Endothelial cell of umbilical vein (primary cell): Measurements from ENCODE around the gene DIDO1. TPM values are rescaled to one million over a fixed set of nuclear protein-coding genes. Genes with fewer than 3 reads are reported as not detected.
A peak's percentile ranks its signal among the peaks of the same experiment; 100 is the strongest.

Experiments used
- BruUV-seq: library from RNA; stranded (reverse); fragments of 400-500 nt; replicated peaks from 2 replicates; lab custom pipeline; 2021; lab: Mats Ljungman, UMichigan
- CTCF ChIA-PET: fragments of 300-600, 350-600 bp; sonication (Branson Sonifier 250); formaldehyde crosslinking; loops from one replicate; lab custom pipeline; 2021; ENCODE audit warnings: antibody characterized with exemption, inconsistent platforms; lab: Charles Lee
- POLR2A ChIA-PET: fragments of 300-600, 350-600 bp; sonication (Branson Sonifier 250); formaldehyde crosslinking; loops from one replicate; lab custom pipeline; 2021; ENCODE audit warnings: antibody characterized with exemption, inconsistent platforms; lab: Charles Lee
- DNase-seq: peaks from one replicate; pipeline ENCODE4 v3.0.0-alpha.2; 2011; ENCODE audit warnings: low read depth, low spot score
- FAIRE-seq: peaks from 2 replicates; lab custom pipeline; 2011; peaks lifted over from hg19 to GRCh38; lab: Jason Lieb, UNC
- H2AFZ ChIP-seq: 2 replicates; pipeline ENCODE4 v1.6.0; 2012; ENCODE audit warnings: low read depth, low read length, control low read depth, inconsistent platforms
- H3K27ac ChIP-seq: 2 replicates; pipeline ENCODE4 v1.5.1; 2011; ENCODE audit warnings: low read depth, mild to moderate bottlenecking, control low read depth, low read length, moderate library complexity; ENCODE audit not compliant: insufficient read depth
- H3K27me3 ChIP-seq, 2 experiments: 2 replicates each; pipeline versions ENCODE4 v1.6.0 to v1.6.1; 2011; ENCODE audit warnings: low read length in 2 of 2, mixed read lengths in 1 of 2; ENCODE audit not compliant: control insufficient read depth in 2 of 2, insufficient read depth in 2 of 2
- H3K36me3 ChIP-seq, 2 experiments: 2 replicates in 1 of 2; 3 replicates in 1 of 2; pipeline ENCODE4 v1.5.1; 2011; ENCODE audit warnings: low read length in 2 of 2, mild to moderate bottlenecking in 1 of 2, moderate library complexity in 1 of 2; ENCODE audit not compliant: control insufficient read depth in 2 of 2, insufficient read depth in 2 of 2; ENCODE audit errors: extremely low read depth in 1 of 2
- H3K4me1 ChIP-seq: 3 replicates; pipeline ENCODE4 v1.5.1; 2011; ENCODE audit warnings: mild to moderate bottlenecking, low read length; ENCODE audit not compliant: control insufficient read depth, insufficient read depth; ENCODE audit errors: extremely low read depth
- H3K4me2 ChIP-seq: 2 replicates; pipeline ENCODE4 v1.6.1; 2011; ENCODE audit warnings: low read length, control low read depth, mixed read lengths; ENCODE audit not compliant: insufficient read depth
- H3K4me3 ChIP-seq, 3 experiments: fragments of 200-600 bp in 1 of 3; sonication (generic), shearing (Covaris generic) in 1 of 3; replicated peaks in 1 of 3; 2 replicates each; pipeline ENCODE4 v1.5.1; 2011 to 2016; ENCODE audit warnings: control low read depth in 3 of 3, low read length in 3 of 3, mild to moderate bottlenecking in 2 of 3, inconsistent platforms in 1 of 3, low read depth in 1 of 3, moderate library complexity in 1 of 3; ENCODE audit not compliant: insufficient read depth in 1 of 3
- H3K79me2 ChIP-seq: 2 replicates; pipeline ENCODE4 v1.6.0; 2012; ENCODE audit warnings: low read length, inconsistent platforms; ENCODE audit not compliant: control insufficient read depth, insufficient read depth
- H3K9ac ChIP-seq: replicated peaks from 2 replicates; pipeline ENCODE3; 2011; ENCODE audit warnings: low read length, control low read depth; ENCODE audit not compliant: insufficient read depth; ENCODE audit errors: extremely low read depth
- H3K9me1 ChIP-seq: replicated peaks from 3 replicates; pipeline ENCODE4 v1.6.0; 2011; ENCODE audit warnings: mild to moderate bottlenecking, low read length; ENCODE audit not compliant: control insufficient read depth, insufficient read depth; ENCODE audit errors: extremely low read depth
- H3K9me3 ChIP-seq: replicated peaks from 2 replicates; pipeline ENCODE4 v1.5.1; 2012; ENCODE audit warnings: low read length, inconsistent platforms; ENCODE audit not compliant: control insufficient read depth, insufficient read depth
- H4K20me1 ChIP-seq: replicated peaks from 2 replicates; pipeline ENCODE3; 2011; ENCODE audit warnings: mild to moderate bottlenecking, low read length; ENCODE audit not compliant: control insufficient read depth, insufficient read depth; ENCODE audit errors: extremely low read depth
- FOS ChIP-seq: IDR thresholded peaks from 2 replicates; pipeline ENCODE4 v1.6.1; 2011; ENCODE audit warnings: mild to moderate bottlenecking, low read length, moderate library complexity, borderline replicate concordance; ENCODE audit not compliant: insufficient read depth
- GATA2 ChIP-seq: IDR thresholded peaks from 2 replicates; pipeline ENCODE4 v1.7.0; 2011; ENCODE audit warnings: low read depth, mild to moderate bottlenecking, moderate library complexity, mixed read lengths, low read length; ENCODE audit not compliant: insufficient read length, insufficient read depth
- MYC ChIP-seq: IDR thresholded peaks from one replicate; pipeline ENCODE4 v1.6.1; 2011; ENCODE audit warnings: mild to moderate bottlenecking, low read depth, low read length
- POLR2A ChIP-seq: IDR thresholded peaks from 2 replicates; pipeline ENCODE4 v1.6.1; 2012; ENCODE audit warnings: low read depth, mild to moderate bottlenecking, control low read depth, low read length
- POLR2AphosphoS5 ChIP-seq: IDR thresholded peaks from 2 replicates; pipeline ENCODE4 v1.6.1; 2012; ENCODE audit warnings: low read depth, mild to moderate bottlenecking, control low read depth, low read length, moderate library complexity; ENCODE audit not compliant: insufficient read depth
- dilution Hi-C: fragments of 300-500 bp; cut with MboI; formaldehyde crosslinking; loops from one replicate; pipeline ENCODE4 v1.15.0; 2019; ENCODE audit warnings: low sequenced_read_pairs; ENCODE audit not compliant: extremely low pct_ligation_motif_present
- intact Hi-C: fragments of 100-400 bp; cut with micrococcal nuclease; formaldehyde crosslinking; loops from one replicate; pipeline ENCODE4 v1.10.0; 2022
- polyA plus RNA-seq, 4 experiments: library from polyadenylated mRNA; depleted of rRNA in 3 of 4; stranded (reverse) in 3 of 4; unstranded in 1 of 4; fragments of >200 nt; gene quantifications; 2 replicates each; pipeline versions ENCODE4 v1.2.1 to v1.2.3, GENCODE V29; 2011 to 2012; ENCODE audit warnings: missing spikeins in 1 of 4
- total RNA-seq: library from RNA; stranded (reverse); gene quantifications from 2 replicates; pipeline ENCODE4 v1.2.3, GENCODE V29; 2021

The DIDO1 gene
- total and polyA plus RNA-seq, 2 donors (not counting 3 experiments of a cell fraction or from before 2014, with no cell fraction given), result 22.1 to 51.2 TPM

GRCh38 chr20:62878244-62879038 is 47.9 kb downstream of the DIDO1 start:
- POLR2A ChIA-PET, result no interaction called here
- DNase-seq, result no peak
- Histone ChIP-seq H3K4me2 (no peak overlapping the region), H3K4me1 (peaks cover 9% of the 10 kb centered on the region), H3K9me1 (no peaks in the 10 kb centered on the region), H3K27ac (no peak overlapping the region), H3K27me3 (peaks cover 0 to 3% of the 10 kb centered on the region in 2 experiments), H4K20me1 (no peaks in the 10 kb centered on the region), H3K4me3 (no peak overlapping the region), H3K9ac (no peak overlapping the region), H3K36me3 (peaks cover 0 to 11% of the 10 kb centered on the region in 2 experiments), H3K9me3 (no peaks in the 10 kb centered on the region), H2AFZ (no peak overlapping the region), H3K79me2 (no peaks in the 10 kb centered on the region)
- TF ChIP-seq POLR2A (no peak), POLR2AphosphoS5 (no peak), GATA2 (no peak), FOS (no peak), MYC (no peak)
- TSS peak; percentile 11 for BruUV-seq
- CTCF ChIA-PET, result no interaction called here
- dilution Hi-C loops (no loop called here), intact Hi-C loops (no loop called here)
- no peak for FAIRE-seq
